HL-60 (cell line): ENCODE measurements around the gene ANXA8L1.
"Not testable (repeated sequence)": the region's sequence is repeated elsewhere in the genome, so short reads cannot be mapped to it uniquely, and the experiment has no call there.

Source experiments
- DNase-seq, 2 experiments: peaks; one replicate each; pipeline ENCODE4 v3.0.0-alpha.2; 2010 to 2020; ENCODE audit warnings: low read depth in 1 of 2, low spot score in 1 of 2
- H3K27ac ChIP-seq: fragments of 250-450 bp; sonication (Bioruptor Pico); replicated peaks from 2 replicates; pipeline ENCODE4 v1.5.1; 2020; ENCODE audit warnings: mild to moderate bottlenecking, moderate library complexity
- H3K27me3 ChIP-seq: fragments of 250-450 bp; sonication (Bioruptor Pico); 2 replicates; pipeline ENCODE4 v1.5.1; 2021; ENCODE audit warnings: mild to moderate bottlenecking, moderate library complexity; ENCODE audit not compliant: insufficient read depth, poor library complexity, severe bottlenecking
- H3K4me3 ChIP-seq: replicated peaks from 2 replicates; pipeline ENCODE4 v1.5.1; 2011; ENCODE audit warnings: mild to moderate bottlenecking, control low read depth, low read length; ENCODE audit not compliant: insufficient read depth
- GABPA ChIP-seq: IDR thresholded peaks from 2 replicates; pipeline ENCODE4 v1.6.1; 2012; ENCODE audit warnings: low read depth
- POLR2AphosphoS5 ChIP-seq: IDR thresholded peaks from 2 replicates; pipeline ENCODE4 v1.6.1; 2012; ENCODE audit warnings: low read depth
- SPI1 ChIP-seq: IDR thresholded peaks from 2 replicates; pipeline ENCODE4 v1.6.1; 2012; ENCODE audit warnings: low read depth, mild to moderate bottlenecking, borderline replicate concordance
- TF ChIP-seq, protein P1 (sequence below): IDR thresholded peaks from 2 replicates; pipeline ENCODE4 v1.6.1; 2012; ENCODE audit warnings: low read depth; ENCODE audit not compliant: insufficient replicate concordance
- TF ChIP-seq, protein P2 (sequence below): IDR thresholded peaks from one replicate; pipeline ENCODE4 v1.5.1; 2011; ENCODE audit warnings: low read length, control low read depth, inconsistent platforms; ENCODE audit not compliant: insufficient read depth

Gene ANXA8L1

GRCh38 chr10:46329690-46330016 lies 45.9 kb upstream of the ANXA8L1 start:
- peak in 1 of 2 experiments; percentile 0 for DNase-seq
- TF ChIP-seq, protein P1, sequence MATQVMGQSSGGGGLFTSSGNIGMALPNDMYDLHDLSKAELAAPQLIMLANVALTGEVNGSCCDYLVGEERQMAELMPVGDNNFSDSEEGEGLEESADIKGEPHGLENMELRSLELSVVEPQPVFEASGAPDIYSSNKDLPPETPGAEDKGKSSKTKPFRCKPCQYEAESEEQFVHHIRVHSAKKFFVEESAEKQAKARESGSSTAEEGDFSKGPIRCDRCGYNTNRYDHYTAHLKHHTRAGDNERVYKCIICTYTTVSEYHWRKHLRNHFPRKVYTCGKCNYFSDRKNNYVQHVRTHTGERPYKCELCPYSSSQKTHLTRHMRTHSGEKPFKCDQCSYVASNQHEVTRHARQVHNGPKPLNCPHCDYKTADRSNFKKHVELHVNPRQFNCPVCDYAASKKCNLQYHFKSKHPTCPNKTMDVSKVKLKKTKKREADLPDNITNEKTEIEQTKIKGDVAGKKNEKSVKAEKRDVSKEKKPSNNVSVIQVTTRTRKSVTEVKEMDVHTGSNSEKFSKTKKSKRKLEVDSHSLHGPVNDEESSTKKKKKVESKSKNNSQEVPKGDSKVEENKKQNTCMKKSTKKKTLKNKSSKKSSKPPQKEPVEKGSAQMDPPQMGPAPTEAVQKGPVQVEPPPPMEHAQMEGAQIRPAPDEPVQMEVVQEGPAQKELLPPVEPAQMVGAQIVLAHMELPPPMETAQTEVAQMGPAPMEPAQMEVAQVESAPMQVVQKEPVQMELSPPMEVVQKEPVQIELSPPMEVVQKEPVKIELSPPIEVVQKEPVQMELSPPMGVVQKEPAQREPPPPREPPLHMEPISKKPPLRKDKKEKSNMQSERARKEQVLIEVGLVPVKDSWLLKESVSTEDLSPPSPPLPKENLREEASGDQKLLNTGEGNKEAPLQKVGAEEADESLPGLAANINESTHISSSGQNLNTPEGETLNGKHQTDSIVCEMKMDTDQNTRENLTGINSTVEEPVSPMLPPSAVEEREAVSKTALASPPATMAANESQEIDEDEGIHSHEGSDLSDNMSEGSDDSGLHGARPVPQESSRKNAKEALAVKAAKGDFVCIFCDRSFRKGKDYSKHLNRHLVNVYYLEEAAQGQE, result no peak
- TF ChIP-seq SPI1 (no peak), POLR2AphosphoS5 (no peak), GABPA (no peak)
- TF ChIP-seq, protein P2, sequence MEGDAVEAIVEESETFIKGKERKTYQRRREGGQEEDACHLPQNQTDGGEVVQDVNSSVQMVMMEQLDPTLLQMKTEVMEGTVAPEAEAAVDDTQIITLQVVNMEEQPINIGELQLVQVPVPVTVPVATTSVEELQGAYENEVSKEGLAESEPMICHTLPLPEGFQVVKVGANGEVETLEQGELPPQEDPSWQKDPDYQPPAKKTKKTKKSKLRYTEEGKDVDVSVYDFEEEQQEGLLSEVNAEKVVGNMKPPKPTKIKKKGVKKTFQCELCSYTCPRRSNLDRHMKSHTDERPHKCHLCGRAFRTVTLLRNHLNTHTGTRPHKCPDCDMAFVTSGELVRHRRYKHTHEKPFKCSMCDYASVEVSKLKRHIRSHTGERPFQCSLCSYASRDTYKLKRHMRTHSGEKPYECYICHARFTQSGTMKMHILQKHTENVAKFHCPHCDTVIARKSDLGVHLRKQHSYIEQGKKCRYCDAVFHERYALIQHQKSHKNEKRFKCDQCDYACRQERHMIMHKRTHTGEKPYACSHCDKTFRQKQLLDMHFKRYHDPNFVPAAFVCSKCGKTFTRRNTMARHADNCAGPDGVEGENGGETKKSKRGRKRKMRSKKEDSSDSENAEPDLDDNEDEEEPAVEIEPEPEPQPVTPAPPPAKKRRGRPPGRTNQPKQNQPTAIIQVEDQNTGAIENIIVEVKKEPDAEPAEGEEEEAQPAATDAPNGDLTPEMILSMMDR, result no peak
- Histone ChIP-seq H3K27ac (no peak overlapping the region), H3K4me3 (no peak overlapping the region), H3K27me3 (no peaks in the 10 kb centered on the region)

- TF ChIP-seq, protein P2, result no peak
- TF ChIP-seq POLR2AphosphoS5, result no peak
- TF ChIP-seq, protein P1, result no peak
- no peak for TF ChIP-seq GABPA
- no peak for TF ChIP-seq SPI1
- H3K4me3 ChIP-seq, result no peak overlapping the region
- no peak for DNase-seq
- no peaks in the 10 kb centered on the region for H3K27me3 ChIP-seq
- H3K27ac ChIP-seq, result no peak overlapping the region
These were observed 44.7 kb upstream of the ANXA8L1 start for GRCh38 chr10:46330894-46331293.

- not testable (repeated sequence) for H3K27me3 ChIP-seq, H3K4me3 ChIP-seq, DNase-seq, H3K27ac ChIP-seq
These were observed 10.1 kb upstream of the ANXA8L1 start for GRCh38 chr10:46365484-46365883.

GRCh38 chr10:46367209-46367608 lies 8.4 kb upstream of the ANXA8L1 start:
- H3K27ac ChIP-seq, DNase-seq, H3K4me3 ChIP-seq, H3K27me3 ChIP-seq: not testable (repeated sequence)

- H3K27me3 ChIP-seq, DNase-seq, H3K4me3 ChIP-seq, H3K27ac ChIP-seq: not testable (repeated sequence)
These were observed 7.8 kb upstream of the ANXA8L1 start for GRCh38 chr10:46367666-46368240.

DNA sequence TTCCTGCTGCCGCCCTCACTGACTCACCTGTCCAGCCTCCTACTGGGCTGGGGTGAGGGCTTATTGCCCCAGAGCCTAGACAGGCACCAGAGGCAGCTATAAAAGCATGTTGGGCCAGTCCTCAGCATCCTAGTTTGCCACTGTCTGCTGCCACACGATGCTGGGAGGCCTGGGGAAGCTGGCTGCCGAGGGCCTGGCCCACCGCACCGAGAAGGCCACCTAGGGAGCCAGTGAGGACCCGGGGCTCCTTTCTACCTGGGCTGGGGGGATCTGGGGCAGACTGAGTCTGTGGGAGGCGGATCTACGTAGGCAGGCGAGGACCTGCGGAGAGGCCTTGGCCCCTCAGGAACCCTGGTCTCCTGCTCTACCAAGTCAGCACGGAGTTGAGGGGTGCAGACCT lies 6.6 kb upstream of the ANXA8L1 start:
- H3K27ac ChIP-seq, H3K4me3 ChIP-seq, H3K27me3 ChIP-seq, DNase-seq: not testable (repeated sequence)

- H3K27ac ChIP-seq, H3K27me3 ChIP-seq, H3K4me3 ChIP-seq, DNase-seq: not testable (repeated sequence)
These were observed 1.2 kb upstream of the ANXA8L1 start for GRCh38 chr10:46374410-46374809.

- H3K27me3 ChIP-seq, H3K27ac ChIP-seq, DNase-seq, H3K4me3 ChIP-seq: not testable (repeated sequence)
These were observed 1.4 kb downstream of the ANXA8L1 start for GRCh38 chr10:46377022-46377421.

DNA sequence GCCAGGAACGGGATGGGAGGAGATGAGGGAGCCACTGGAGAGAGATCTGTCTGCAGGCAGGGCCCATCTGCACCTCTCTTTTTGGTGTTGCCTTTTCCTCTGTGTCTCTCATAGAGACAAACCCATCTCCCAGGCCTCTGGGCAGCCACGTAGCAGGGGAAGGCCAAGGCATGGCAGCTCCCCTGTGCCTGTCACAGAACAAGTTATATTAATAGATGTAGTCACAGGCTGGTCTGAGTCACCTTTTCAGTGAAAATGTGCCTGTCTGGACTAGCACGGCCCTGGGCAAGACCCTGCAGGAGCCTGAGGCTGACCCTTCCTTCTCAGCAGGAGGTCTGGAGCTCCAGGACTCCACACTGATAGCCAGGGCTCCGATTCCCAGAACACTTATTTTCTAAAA lies 2.1 kb downstream of the ANXA8L1 start:
- not testable (repeated sequence) for H3K27ac ChIP-seq, H3K4me3 ChIP-seq, H3K27me3 ChIP-seq, DNase-seq
